HepG2 (cell line): Measurements from ENCODE around the gene PRPF38B. TPM values are rescaled to one million over a fixed set of nuclear protein-coding genes. Genes with fewer than 3 reads are reported as not detected.

Experiments used
- CREB1 ChIP-seq, 2 experiments: fragments of 450-650 bp in 1 of 2; IDR thresholded peaks; 2 replicates each; pipeline ENCODE4 v1.6.1; 2016 to 2017; ENCODE audit warnings: control low read depth in 1 of 2, mild to moderate bottlenecking in 1 of 2, missing compliant biosample characterization in 1 of 2, missing genetic modification characterization in 1 of 2
- DDIT3 ChIP-seq: sonication (generic); formaldehyde crosslinking; IDR thresholded peaks from 2 replicates; pipeline ENCODE4 v1.4.0; 2020; ENCODE audit warnings: mild to moderate bottlenecking, missing genetic modification reagents
- DMTF1 ChIP-seq: sonication (generic); formaldehyde crosslinking; IDR thresholded peaks from 2 replicates; pipeline ENCODE4 v1.4.0; 2020; ENCODE audit warnings: mild to moderate bottlenecking, missing genetic modification reagents
- HMG20B ChIP-seq: conservative IDR thresholded peaks from 2 replicates; pipeline ENCODE4 v1.6.1; 2016; ENCODE audit warnings: missing genetic modification reagents, missing compliant biosample characterization
- JUN ChIP-seq: sonication (generic); formaldehyde crosslinking; IDR thresholded peaks from 2 replicates; pipeline ENCODE4 v1.4.0; 2020; ENCODE audit warnings: mild to moderate bottlenecking, missing genetic modification reagents
- NBN ChIP-seq: fragments of 450-650 bp; conservative IDR thresholded peaks from 2 replicates; pipeline ENCODE4 v1.6.1; 2017
- SAP130 ChIP-seq: IDR thresholded peaks from 2 replicates; pipeline ENCODE4 v1.6.1; 2016; ENCODE audit warnings: low read depth
- SIN3A ChIP-seq: IDR thresholded peaks from 2 replicates; pipeline ENCODE4 v1.6.1; 2011; ENCODE audit warnings: low read depth, mild to moderate bottlenecking, control low read depth, low read length, borderline replicate concordance
- SMAD9 ChIP-seq: sonication (generic); formaldehyde crosslinking; IDR thresholded peaks from 2 replicates; pipeline ENCODE4 v1.5.1; 2020; ENCODE audit warnings: mild to moderate bottlenecking, missing genetic modification reagents
- SYNCRIP ChIP-seq: fragments of 200-400 bp; formaldehyde crosslinking; IDR thresholded peaks from 2 replicates; pipeline ENCODE4 v1.6.1; 2018; ENCODE audit warnings: mild to moderate bottlenecking, low read depth, low read length; ENCODE audit not compliant: insufficient read depth
- TOE1 ChIP-seq: sonication (generic); formaldehyde crosslinking; IDR thresholded peaks from 2 replicates; pipeline ENCODE4 v1.4.0; 2020; ENCODE audit warnings: mild to moderate bottlenecking, missing genetic modification reagents
- ZNF33B ChIP-seq: sonication (generic); formaldehyde crosslinking; IDR thresholded peaks from 2 replicates; pipeline ENCODE4 v1.5.1; 2020; ENCODE audit warnings: mild to moderate bottlenecking, missing genetic modification reagents
- ZNF558 ChIP-seq: sonication (generic); formaldehyde crosslinking; IDR thresholded peaks from 2 replicates; pipeline ENCODE4 v1.9.0; 2022; ENCODE audit warnings: mild to moderate bottlenecking, missing genetic modification reagents, borderline replicate concordance
- ZNF577 ChIP-seq: sonication (generic); formaldehyde crosslinking; IDR thresholded peaks from 2 replicates; pipeline ENCODE4 v1.4.0; 2020; ENCODE audit warnings: mild to moderate bottlenecking, low read depth, missing genetic modification reagents, borderline replicate concordance
- ZNF605 ChIP-seq: sonication (generic); formaldehyde crosslinking; IDR thresholded peaks from 2 replicates; pipeline ENCODE4 v1.8.0; 2022; ENCODE audit warnings: mild to moderate bottlenecking, missing genetic modification reagents
- ZNF792 ChIP-seq: IDR thresholded peaks from 2 replicates; pipeline ENCODE4 v1.6.1; 2016
- polyA plus RNA-seq, 8 experiments: library from polyadenylated mRNA; depleted of rRNA in 3 of 8; stranded (reverse) in 7 of 8; unstranded in 1 of 8; fragments of >200 nt; fragmentation: Illumina TruSeq in 4 of 8; extraction: Trizol in 4 of 8; gene quantifications; 2 replicates each; pipeline versions ENCODE4 v1.2.1 to v1.2.3, GENCODE V29; 2011 to 2016; ENCODE audit warnings: low read depth in 4 of 8, missing spikeins in 1 of 8, mixed read lengths in 1 of 8; ENCODE audit not compliant: insufficient read depth in 1 of 8
- total RNA-seq, 5 experiments: library from RNA; depleted of rRNA; stranded (reverse); fragments of >200 nt; fragmentation: Illumina TruSeq; extraction: Trizol; gene quantifications; 2 replicates each; pipeline ENCODE4 v1.2.3, GENCODE V29; 2016; ENCODE audit warnings: low read depth in 1 of 5
- TF ChIP-seq, protein P1 (sequence below): sonication (generic); formaldehyde crosslinking; conservative IDR thresholded peaks from 2 replicates; pipeline ENCODE4 v1.4.0; 2020; ENCODE audit warnings: missing genetic modification reagents
- TF ChIP-seq, protein P2 (sequence below): sonication (generic); formaldehyde crosslinking; IDR thresholded peaks from 2 replicates; pipeline ENCODE4 v1.5.1; 2020; ENCODE audit warnings: mild to moderate bottlenecking, missing genetic modification reagents, moderate library complexity
- TF ChIP-seq, protein P3 (sequence below): fragments of 450-650 bp; IDR thresholded peaks from 2 replicates; pipeline ENCODE4 v1.6.1; 2016

Gene PRPF38B
- total and polyA plus RNA-seq, 2 of the 13 experiments (the other 11 are each of a cell fraction or from before 2014, with no cell fraction given) = 25.7 to 29.7 TPM

GRCh38 chr1:108746382-108747170 is 54.5 kb downstream of the PRPF38B start, which contains the start of gene STXBP3 (continued):
- TF ChIP-seq SYNCRIP (no peak), TOE1 (CRISPR knock-in tag) (no peak), DDIT3 (CRISPR knock-in tag) (no peak), CREB1 (IDR thresholded peaks at IDR 0.05) (peak; percentile 100), CREB1 (CRISPR knock-in tag; IDR thresholded peaks at IDR 0.05) (peak; percentile 96), ZNF33B (CRISPR knock-in tag) (peak; percentile 63; the same call in 1 of the 2 replicates), SIN3A (0 out of 2 replicates have a peak, but pooled peaks have one; percentile 58), JUN (CRISPR knock-in tag) (0 out of 2 replicates have a peak, but pooled peaks have one; percentile 10), SAP130 (CRISPR knock-in tag) (peak; percentile 75), DMTF1 (CRISPR knock-in tag) (0 out of 2 replicates have a peak, but pooled peaks have one; percentile 47), ZNF605 (CRISPR knock-in tag) (no peak; the same call in 1 of the 2 replicates), ZNF792 (CRISPR knock-in tag) (peak; percentile 33; the same call in 1 of the 2 replicates), NBN (no peak), HMG20B (CRISPR knock-in tag) (no peak), SMAD9 (CRISPR knock-in tag) (0 out of 2 replicates have a peak, but pooled peaks have one; percentile 53), ZNF558 (CRISPR knock-in tag) (no peak; the same call in 1 of the 2 replicates), ZNF577 (no peak)
- TF ChIP-seq, protein P1, sequence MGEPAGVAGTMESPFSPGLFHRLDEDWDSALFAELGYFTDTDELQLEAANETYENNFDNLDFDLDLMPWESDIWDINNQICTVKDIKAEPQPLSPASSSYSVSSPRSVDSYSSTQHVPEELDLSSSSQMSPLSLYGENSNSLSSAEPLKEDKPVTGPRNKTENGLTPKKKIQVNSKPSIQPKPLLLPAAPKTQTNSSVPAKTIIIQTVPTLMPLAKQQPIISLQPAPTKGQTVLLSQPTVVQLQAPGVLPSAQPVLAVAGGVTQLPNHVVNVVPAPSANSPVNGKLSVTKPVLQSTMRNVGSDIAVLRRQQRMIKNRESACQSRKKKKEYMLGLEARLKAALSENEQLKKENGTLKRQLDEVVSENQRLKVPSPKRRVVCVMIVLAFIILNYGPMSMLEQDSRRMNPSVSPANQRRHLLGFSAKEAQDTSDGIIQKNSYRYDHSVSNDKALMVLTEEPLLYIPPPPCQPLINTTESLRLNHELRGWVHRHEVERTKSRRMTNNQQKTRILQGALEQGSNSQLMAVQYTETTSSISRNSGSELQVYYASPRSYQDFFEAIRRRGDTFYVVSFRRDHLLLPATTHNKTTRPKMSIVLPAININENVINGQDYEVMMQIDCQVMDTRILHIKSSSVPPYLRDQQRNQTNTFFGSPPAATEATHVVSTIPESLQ = no peak
- TF ChIP-seq, protein P2, sequence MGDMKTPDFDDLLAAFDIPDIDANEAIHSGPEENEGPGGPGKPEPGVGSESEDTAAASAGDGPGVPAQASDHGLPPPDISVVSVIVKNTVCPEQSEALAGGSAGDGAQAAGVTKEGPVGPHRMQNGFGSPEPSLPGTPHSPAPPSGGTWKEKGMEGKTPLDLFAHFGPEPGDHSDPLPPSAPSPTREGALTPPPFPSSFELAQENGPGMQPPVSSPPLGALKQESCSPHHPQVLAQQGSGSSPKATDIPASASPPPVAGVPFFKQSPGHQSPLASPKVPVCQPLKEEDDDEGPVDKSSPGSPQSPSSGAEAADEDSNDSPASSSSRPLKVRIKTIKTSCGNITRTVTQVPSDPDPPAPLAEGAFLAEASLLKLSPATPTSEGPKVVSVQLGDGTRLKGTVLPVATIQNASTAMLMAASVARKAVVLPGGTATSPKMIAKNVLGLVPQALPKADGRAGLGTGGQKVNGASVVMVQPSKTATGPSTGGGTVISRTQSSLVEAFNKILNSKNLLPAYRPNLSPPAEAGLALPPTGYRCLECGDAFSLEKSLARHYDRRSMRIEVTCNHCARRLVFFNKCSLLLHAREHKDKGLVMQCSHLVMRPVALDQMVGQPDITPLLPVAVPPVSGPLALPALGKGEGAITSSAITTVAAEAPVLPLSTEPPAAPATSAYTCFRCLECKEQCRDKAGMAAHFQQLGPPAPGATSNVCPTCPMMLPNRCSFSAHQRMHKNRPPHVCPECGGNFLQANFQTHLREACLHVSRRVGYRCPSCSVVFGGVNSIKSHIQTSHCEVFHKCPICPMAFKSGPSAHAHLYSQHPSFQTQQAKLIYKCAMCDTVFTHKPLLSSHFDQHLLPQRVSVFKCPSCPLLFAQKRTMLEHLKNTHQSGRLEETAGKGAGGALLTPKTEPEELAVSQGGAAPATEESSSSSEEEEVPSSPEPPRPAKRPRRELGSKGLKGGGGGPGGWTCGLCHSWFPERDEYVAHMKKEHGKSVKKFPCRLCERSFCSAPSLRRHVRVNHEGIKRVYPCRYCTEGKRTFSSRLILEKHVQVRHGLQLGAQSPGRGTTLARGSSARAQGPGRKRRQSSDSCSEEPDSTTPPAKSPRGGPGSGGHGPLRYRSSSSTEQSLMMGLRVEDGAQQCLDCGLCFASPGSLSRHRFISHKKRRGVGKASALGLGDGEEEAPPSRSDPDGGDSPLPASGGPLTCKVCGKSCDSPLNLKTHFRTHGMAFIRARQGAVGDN (CRISPR knock-in tag) = peak; percentile 91
- TF ChIP-seq, protein P3, sequence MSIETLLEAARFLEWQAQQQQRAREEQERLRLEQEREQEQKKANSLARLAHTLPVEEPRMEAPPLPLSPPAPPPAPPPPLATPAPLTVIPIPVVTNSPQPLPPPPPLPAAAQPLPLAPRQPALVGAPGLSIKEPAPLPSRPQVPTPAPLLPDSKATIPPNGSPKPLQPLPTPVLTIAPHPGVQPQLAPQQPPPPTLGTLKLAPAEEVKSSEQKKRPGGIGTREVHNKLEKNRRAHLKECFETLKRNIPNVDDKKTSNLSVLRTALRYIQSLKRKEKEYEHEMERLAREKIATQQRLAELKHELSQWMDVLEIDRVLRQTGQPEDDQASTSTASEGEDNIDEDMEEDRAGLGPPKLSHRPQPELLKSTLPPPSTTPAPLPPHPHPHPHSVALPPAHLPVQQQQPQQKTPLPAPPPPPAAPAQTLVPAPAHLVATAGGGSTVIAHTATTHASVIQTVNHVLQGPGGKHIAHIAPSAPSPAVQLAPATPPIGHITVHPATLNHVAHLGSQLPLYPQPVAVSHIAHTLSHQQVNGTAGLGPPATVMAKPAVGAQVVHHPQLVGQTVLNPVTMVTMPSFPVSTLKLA = no peak
